ENCODE results near the gene SORCS2.

DNA sequence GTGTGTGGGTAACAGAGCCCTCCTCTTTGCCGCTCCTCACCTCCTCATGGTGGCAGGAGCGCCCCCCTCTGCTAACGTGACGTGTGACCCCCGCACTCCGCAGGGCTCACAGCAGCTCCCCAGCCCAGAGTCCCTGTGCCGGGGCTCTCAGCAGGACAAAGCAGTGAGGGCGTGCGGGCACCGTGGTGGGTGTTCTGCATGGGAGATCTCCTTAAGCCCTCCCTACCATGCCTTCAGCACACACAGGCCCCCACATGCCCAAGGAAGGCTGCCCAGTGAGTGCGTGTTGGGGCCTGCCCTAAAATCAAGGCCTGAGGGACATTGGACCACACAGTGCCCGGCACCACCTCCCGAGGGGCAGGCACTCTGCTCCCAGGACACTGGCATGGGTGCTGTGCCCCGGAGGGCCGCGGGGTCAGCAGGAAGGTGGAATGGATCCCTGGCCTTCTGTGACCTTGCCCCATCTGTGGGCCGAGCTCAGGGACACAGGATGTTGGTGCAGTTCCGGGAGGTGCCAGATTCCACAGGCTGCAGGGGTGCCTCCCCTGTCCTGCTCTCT, 232.3 kb downstream of the SORCS2 start:
- TF ChIP-seq, protein P1, sequence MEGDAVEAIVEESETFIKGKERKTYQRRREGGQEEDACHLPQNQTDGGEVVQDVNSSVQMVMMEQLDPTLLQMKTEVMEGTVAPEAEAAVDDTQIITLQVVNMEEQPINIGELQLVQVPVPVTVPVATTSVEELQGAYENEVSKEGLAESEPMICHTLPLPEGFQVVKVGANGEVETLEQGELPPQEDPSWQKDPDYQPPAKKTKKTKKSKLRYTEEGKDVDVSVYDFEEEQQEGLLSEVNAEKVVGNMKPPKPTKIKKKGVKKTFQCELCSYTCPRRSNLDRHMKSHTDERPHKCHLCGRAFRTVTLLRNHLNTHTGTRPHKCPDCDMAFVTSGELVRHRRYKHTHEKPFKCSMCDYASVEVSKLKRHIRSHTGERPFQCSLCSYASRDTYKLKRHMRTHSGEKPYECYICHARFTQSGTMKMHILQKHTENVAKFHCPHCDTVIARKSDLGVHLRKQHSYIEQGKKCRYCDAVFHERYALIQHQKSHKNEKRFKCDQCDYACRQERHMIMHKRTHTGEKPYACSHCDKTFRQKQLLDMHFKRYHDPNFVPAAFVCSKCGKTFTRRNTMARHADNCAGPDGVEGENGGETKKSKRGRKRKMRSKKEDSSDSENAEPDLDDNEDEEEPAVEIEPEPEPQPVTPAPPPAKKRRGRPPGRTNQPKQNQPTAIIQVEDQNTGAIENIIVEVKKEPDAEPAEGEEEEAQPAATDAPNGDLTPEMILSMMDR (IDR thresholded peaks at IDR 0.05; ENCODE audit: poor library complexity, severe bottlenecking): no peak
- no peak for TF ChIP-seq SMC3 (conservative IDR thresholded peaks at IDR 0.05; ENCODE audit: poor library complexity)

All from neural cell (in vitro differentiated cells).